Activated naive CD4-positive, alpha-beta T cell (primary cell): ENCODE data around the gene LAIR2.
"Not testable (repeated sequence)": the region's sequence is repeated elsewhere in the genome, so short reads cannot be mapped to it uniquely, and the experiment has no call there.

Experiments
- DNase-seq, 4 experiments: peaks; one replicate each; lab custom pipeline; 2025; lab: John Stamatoyannopoulos, UW

LAIR2 gene

DNA sequence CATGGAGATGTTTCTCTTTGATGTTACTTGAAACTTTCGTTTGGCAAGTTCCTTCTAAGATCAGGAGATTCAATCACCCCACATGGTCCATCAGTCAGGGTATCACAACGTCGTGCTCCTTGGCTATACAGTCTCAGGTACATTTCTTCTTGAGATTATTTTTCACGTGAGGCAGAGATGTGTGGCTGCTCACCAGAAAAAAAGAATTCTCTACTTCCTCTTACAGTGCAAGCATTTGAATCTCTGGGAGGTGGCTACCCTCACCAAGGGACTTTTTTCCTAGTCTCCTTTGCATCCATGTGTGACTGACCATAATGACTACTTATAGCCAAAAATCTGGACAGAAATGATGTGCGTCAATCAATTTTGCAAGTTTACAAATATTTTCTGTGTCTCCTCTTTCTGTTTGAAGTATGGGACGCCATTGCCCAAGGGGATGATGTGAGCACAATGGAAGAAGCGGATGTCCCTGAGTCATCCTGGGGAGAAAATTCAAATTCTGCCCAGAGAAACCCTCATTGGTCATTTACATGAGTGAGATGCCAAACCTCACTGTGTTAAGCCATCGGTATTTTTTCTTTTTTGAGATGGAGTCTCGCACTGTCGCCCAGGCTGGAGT, 8.6 kb upstream of the LAIR2 start:
- no peak for DNase-seq

DNA sequence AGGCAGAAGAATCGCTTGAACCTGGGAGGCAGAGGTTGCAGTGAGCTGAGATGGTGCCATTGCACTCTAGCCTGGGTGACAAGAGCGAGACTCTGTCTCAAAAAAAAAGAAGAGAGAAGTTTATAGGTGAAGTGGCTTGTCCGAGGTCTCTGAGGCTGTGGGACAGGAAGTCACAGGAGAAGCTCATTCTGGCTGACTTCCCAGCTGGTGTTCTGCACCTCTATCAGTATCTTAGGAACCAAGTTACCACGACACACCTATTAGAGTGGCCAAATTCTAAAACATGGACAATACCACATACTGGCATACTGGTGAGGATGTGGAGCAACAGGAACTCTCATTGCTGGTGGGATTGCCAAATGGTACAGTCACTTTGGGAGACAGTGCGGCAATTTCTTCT, 7.3 kb upstream of the LAIR2 start:
- DNase-seq, result not testable (repeated sequence)

DNA sequence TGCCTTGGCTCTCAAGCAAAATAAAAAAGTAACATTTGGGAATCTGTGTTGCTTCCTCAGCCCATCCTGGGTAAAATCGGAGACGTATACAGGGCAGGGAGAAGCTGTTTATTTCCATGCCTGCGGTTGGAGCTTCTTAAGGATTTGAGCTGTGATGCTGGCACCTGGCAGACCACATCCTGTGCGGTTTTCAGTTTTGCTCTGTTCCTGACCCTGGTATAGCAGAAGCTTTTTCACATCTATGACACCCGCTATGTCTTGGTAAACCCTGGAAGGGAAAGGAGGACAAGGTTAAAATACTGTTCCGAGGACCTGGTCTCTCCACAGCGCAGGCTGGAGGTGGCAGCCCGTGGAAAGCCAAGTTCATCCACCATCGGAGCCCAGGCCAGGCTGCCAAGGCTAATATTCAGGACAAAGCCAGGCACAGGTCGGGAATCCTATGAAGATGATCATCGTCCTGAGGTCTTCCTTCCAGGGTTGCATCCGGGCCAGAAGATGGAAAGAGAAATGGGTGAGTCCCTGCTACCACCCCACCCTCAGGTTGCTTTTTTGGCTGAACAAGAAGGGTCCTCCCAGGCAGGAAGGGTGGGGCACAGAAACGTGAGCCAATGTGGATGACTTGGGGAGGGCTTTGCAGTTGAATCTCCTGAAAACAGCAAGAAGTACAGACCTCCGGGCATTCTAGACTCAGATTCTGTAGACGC, 4.7 kb upstream of the LAIR2 start:
- DNase-seq, result not testable (repeated sequence)

DNA sequence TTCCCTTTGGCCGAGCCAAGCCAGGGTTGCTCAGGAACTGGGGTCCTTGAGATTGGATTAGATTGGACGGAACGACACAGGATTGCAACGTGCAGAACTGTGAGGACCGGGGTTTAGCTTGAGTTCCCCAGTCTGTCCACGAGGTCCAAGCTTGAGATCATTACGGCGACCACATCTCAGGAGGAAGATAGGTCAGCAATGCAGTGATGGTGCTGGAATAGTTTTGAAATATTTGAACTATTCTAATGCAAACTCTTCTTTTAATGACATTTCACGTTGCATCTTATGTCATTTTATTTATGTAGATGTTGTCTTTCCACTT, 4.2 kb upstream of the LAIR2 start:
- not testable (repeated sequence) for DNase-seq

DNA sequence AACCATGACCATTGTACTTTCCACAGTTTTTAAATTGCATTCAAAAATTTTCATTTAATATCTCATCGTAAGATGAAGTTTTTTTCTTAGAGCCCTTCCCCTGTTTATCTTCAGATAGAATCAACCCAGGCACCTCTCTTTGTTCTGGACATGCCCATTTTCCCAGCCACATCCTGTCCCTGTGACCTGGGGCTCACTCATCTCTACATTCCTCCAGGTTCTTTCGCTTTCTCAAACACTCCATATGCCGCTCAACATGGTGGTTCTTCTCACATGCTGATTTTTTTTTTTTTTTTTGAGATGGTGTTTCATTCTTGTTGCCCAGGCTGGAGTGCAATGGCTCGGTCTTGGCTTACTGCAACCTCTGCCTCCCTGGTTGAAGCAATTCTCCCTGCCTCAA, 2.9 kb downstream of the LAIR2 start:
- not testable (repeated sequence) for DNase-seq

DNA sequence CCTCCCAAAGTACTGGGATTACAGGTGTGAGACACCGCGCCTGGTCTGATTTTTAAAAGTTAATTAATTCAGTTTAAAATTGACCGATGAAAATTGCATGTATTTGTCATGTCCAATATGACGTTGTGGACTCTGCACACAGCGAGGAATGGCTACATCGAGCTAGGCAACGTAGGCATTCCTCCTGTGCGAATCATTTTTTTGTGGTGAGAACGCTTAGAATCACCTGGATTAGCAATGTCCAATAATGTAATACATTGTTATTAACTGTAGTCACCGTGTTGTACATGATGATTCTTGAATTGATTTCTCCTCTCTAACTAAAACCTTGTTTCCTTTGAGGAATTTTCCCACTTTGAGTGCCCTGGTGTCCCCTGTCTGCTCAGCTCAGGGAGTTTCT, 3.4 kb downstream of the LAIR2 start:
- no peak for DNase-seq

DNA sequence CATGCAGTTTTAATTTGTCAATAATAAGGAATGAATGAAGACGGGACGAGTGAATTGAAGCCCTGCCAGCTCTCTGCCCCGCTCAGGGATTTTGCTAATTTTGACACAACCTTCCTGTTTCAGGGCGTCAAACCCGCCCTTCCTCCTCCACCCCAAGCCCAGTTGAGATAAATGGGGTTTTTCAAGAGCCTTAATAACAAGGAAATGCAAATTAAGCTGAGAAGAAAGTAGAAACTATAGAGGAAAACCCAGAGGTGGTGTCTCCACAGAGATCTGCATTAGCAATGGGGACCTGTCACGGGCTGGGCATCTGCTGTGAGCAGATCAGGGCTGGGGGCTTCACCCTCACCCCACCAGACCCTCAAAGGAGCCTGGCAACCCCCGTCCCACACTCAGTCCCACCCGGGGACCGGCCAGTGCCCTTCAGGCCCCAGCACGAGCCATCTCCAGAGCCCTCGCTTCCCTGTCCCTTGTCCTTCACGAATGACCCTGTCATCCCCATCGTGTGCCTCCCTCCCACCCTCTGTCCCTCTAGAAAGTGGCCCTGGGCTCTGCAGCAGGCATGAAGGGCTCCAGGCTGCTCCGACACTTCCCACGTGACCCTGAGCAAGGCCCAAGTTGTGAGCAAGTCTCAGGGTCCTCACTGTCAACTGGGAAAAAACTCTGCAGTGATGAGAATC, 4.5 kb downstream of the LAIR2 start:
- DNase-seq, result not testable (repeated sequence)

DNA sequence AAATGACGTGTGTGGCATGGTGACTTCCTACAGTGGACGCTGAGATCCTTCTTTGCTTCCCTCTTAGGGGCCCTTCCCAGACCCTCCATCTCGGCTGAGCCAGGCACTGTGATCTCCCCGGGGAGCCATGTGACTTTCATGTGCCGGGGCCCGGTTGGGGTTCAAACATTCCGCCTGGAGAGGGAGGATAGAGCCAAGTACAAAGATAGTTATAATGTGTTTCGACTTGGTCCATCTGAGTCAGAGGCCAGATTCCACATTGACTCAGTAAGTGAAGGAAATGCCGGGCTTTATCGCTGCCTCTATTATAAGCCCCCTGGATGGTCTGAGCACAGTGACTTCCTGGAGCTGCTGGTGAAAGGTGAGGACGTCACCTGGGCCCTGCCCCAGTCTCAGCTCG, 5.2 kb downstream of the LAIR2 start:
- no peak for DNase-seq

DNA sequence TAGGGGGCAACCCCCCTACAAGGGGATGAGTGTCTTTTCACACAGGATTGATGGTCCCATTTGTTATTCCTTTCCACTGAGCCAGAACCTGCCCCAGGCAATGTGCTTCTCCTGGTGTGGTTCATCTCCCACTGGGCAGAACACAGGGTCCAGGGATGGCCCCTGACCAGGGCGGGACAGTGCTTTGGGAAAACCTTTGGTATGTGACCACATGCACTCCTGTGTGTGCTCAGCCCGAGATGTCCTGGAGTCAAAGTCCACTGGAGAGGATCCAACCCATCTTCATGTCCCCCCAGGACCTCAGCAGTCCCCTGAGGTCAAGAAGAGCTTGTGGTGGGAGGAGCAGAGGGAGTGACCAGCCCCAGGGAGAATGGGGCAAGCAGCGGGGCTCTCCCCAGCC, 5.9 kb downstream of the LAIR2 start:
- not testable (repeated sequence) for DNase-seq

DNA sequence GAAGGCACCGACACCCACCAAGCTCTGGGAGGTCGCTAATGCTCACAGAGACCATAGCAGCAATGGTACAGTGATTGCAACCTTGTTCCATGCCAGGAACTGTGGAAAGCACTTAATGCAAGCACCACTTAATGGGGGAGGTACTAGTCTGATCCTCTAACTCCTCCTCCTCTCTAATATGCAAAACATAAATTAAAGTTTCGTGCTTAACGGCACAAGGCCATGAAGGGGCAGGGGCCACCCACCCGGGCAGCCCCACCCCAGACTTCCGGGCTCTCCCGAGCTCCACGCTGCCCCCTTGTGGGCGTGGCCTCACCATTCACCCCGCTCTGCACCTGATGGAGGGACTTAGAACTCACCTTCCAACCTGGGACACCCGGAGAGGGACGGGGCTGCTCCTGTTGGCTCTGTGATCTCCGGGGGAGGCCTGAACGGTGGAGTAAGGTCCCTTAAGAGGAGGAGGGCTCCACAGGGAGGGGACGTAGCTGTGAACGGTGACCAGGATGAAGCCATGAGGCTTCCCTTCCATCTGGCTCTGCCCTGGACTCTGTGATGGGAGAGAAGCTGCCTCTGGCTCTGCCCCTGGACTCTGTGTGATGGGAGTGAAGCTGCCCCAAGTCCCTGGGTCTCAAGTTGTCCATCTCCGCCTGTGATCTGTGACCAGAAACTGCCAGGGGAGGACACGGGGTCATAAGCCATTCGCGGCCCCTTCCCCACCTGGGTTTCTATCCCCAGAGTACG, 6.7 kb downstream of the LAIR2 start:
- DNase-seq, result not testable (repeated sequence)

DNA sequence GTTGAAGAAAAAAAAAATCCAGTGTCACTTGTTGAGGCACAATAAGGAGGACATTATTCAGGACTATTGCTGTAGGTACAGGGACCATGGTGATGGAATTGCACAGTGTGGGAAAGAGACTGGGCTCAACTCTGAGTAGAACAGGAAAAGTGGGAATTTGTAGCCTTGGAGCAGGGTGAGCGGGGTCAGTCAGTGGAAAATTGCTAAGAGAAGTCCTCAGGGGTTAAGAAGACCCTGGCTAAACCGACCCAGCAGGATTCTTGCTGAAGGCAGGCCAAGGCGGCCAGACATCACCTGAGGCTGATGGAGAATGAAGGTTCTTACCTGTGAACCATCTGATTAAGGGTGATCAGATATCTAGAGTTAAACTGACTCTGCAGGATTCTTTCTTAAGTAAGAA, 12.5 kb downstream of the LAIR2 start:
- no peak for DNase-seq

DNA sequence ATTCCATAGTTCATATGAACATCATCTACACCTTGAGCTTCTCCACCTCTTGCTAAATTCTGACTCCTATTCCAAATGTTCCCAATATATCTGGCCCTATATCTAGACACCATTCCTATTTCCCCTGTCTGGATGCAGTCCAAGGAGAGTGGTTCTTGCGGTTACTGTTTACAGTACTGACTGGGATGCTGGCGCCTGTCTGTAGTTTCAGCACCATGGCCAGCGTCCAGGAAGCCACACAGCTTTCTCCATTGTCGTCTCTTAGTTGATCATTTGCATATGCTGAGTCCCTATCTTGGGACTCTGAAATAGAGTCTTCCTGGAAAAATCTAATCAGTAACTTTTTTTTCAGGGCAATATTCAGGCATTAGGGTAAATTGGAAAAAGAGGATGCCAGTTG, 14.9 kb downstream of the LAIR2 start:
- DNase-seq, result peak in 3 of 4 experiments; percentile 24 to 39 (median 36)

DNA sequence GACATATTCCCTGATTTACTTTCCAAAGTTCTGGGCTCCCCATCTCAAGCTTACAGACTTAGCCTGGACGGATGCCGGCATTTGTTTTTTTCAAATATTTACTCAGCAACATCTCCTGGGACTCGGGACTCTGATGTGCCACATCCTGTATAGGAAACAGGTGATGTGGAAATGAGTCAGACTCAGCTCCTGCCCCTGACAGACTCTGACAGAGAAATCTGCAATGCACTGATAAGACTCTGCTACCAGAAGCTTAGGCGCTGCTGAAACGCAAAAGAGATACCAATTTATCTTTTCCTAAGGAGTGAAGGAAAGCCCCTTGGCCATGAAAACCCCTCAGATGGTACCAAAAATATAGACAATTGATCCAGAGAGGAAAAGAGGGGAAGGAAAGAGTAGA, 16.2 kb downstream of the LAIR2 start:
- no peak for DNase-seq

DNA sequence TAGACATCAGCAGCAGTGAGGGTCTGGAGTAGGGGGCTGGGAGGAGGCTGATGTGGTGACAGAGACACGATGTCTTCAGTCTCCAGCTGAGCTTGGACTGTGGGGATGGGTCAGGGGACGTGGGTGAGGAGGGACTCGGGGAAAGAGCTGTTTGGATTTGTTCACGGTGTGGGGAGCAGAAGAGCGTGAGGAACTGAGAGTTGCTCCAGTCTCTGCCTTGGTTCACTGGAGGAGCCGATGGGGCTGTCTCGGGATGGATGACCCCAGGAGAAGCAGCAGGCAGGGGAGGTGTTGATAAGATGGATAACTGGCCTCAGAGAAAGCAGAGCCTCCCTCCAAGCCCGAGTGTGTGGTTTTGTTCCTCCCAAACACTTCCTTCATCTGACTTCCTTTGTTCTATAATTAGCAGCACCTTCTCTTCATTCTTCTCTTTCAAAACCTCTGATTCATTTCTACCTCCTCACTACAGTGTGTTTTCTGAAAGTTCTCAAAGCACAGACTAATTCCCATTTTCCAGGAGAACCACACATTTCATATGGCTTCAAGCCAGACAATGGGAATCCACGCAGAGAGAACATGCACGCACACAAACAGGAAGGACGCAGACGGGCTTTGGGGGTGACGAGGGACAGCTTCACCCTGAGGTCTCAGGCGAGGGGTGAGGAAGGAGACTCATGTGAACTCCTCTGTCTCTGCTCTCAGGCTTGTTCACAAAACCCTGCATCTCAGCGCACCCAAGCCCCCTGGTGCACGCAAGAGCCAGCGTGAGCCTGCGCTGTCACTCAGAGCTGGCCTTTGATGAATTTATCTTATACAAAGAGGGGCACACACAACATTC, 18.6 kb downstream of the LAIR2 start:
- DNase-seq, result no peak

DNA sequence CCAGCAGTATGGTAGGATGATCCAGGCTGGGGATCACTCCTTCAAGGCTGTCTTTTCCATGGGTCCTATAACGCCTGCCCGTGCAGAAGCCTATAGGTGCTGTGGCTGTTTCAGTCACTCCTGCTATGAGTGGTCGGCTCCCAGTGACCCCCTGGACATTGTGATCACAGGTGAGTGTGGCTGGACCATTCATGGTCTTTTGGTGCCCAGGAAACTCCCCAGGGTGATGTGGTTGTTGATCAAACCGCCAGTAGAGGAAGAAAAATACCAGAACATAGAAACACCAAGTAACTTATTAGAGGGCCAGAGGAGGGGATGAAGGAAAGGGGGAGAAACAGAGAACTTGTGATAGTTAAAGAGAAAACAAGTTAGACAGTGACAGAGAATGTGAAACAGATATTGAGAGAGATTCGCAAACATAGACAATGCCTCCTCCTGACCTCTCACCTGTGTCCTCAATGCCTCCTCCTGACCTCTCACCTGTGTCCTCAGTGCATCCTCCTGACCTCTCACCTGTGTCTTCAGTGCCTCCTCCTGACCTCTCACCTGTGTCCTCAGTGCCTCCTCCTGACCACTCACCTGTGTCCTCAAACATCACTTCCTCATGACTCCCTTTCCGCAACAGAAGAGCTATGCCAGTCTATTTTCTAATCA, 19.4 kb downstream of the LAIR2 start:
- DNase-seq, result no peak

DNA sequence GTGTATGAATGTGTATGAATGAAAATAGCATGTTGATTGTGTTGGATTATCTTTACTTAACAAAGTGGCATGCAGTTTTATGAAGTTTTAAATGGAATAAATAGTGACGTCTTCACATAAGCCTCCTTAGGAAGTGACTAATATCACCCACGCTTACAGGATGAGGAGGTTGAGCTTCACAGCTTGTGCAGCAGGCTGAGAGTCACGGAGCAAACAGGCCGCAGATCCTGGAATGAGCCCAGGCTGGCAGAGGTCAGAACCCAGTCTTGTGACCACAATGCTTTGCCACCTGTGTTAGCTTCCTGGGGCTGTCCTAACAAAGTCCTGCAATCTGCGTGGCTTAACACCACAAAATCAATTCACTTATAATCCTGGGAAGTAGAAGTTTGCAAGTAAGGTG, 20.8 kb downstream of the LAIR2 start:
- DNase-seq, result no peak

DNA sequence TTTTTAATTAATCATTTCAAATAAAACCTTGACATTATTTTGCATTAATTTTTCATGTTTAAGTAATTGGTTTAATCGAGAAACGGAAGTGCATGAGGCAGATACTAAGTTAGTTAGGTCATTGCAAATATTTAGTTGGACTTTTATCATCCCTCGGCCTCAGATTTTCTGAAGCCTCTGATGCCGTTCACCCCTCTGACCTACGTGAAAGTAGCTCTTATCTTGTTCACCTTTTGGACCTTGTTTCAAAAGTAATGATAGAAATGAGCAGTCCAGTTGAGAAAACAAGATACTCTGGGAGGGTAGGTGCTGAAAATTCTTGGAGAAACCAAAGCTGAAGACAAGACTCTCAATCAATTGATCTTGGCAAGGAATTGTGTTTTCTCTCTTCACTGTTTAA, 23.0 kb downstream of the LAIR2 start:
- no peak for DNase-seq

DNA sequence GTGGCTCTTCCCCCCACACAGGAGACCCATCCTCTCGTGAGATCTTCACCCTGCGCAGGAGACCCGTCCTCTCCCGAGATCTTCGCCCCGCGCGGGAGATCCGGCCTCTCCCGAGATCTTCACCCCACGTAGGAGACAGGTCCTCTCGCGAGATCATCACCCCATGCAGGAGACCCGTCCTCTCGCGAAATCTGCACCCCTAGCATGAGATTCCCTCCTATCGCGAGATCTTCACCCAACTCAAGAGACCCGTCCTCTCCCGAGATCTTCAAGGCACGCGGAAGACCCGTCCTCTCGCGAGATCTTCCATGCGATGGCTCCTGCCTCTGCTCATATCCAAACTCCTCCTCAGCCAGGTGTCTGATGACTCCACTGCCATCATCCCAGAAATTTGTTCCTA, 24.3 kb downstream of the LAIR2 start:
- no peak for DNase-seq

DNA sequence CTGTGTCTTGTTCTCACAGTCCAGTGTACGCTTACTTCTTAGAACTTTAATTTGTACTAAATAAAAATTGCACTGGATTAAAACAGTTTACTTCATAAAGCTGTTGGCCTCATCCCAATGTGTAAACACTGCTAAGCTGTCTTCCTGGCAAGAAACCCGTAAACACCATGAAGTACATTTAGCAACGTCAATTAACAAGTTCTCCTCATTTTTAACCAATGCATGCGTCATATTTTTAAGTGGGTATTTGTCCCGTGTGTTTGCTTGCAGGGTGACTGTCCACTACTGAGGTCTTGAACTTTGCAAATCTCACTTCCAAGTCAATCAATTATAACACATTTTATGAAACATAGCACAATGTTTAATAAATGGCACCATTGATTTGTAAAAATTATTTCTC, 28.2 kb downstream of the LAIR2 start:
- DNase-seq, result no peak

DNA sequence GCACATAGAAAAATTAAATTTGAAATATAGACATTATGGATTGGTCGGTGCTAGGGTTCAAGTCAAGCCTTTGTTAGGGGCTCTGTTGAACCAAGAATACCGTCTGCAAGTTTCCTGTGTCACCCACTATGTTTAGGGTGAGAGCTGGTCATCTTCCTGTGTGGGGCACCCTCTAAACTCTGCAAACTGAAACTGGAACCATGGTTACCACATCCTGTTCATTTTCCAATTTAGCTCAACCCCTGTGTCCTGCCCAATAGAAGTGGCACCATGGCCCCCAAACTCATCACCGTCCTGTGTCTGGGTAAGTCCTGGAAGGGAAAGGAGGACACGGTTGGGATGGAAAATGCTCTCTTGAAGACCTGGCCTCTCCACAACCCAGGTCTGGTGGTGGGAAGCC, 29.9 kb downstream of the LAIR2 start:
- no peak for DNase-seq

DNA sequence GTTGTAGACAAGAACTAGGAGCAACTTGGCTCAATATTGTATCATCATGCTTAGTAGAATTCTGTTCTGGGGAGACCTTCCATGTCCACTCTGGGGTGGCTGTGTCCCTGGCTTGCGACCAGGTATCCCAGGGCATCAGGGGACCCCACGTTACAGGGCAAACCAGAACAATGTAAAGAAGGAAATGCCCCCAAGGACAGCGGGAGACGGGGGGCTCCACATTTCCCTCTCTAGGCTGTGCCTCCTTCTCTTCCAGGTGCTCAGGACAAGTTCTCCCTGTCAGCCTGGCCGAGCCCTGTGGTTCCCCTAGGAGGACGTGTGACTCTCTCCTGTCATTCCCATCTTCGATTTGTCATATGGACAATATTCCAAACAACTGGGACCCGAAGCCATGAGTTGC, 30.8 kb downstream of the LAIR2 start:
- DNase-seq, result no peak
